Spleen (tissue), 11 donors: ENCODE results near the gene LRRC56. TPM values are rescaled to one million over a fixed set of nuclear protein-coding genes. Genes with fewer than 3 reads are reported as not detected.
A peak's percentile ranks its signal among the peaks of the same experiment; 100 is the strongest.

Experiments
- DNase-seq: peaks from one replicate; pipeline ENCODE4 v3.0.0-alpha.2; 2020
- H3K27ac ChIP-seq, 8 donors: fragments of 200-600 bp; sonication (generic) in 7 of 8; 1 replicate in 4 of 8; 2 replicates in 4 of 8; pipeline versions ENCODE4 v1.5.0 to v1.8.0; 2016 to 2021; ENCODE audit warnings: inconsistent platforms in 4 of 8, mild to moderate bottlenecking in 4 of 8, moderate library complexity in 1 of 8
- H3K27me3 ChIP-seq, 7 donors: fragments of 200-600 bp; sonication (generic) in 6 of 7; replicated peaks in 1 of 7; 1 replicate in 4 of 7; 2 replicates in 3 of 7; pipeline versions ENCODE4 v1.5.0 to v1.8.0; 2016 to 2021; ENCODE audit warnings: inconsistent platforms in 3 of 7, mild to moderate bottlenecking in 1 of 7
- H3K36me3 ChIP-seq, 6 donors: fragments of 200-600 bp; sonication (generic) in 5 of 6; 1 replicate in 4 of 6; 2 replicates in 2 of 6; pipeline versions ENCODE4 v1.5.0 to v1.8.0; 2016 to 2021; ENCODE audit warnings: inconsistent platforms in 2 of 6
- H3K4me1 ChIP-seq, 6 donors: fragments of 200-600 bp; sonication (generic) in 5 of 6; 1 replicate in 3 of 6; 2 replicates in 3 of 6; pipeline versions ENCODE4 v1.5.0 to v1.8.0; 2016 to 2021; ENCODE audit warnings: inconsistent platforms in 3 of 6
- H3K4me3 ChIP-seq, 8 donors: fragments of 200-600 bp; sonication (generic) in 7 of 8; 1 replicate in 4 of 8; 2 replicates in 4 of 8; pipeline versions ENCODE4 v1.5.0 to v1.8.0; 2016 to 2021; ENCODE audit warnings: inconsistent platforms in 4 of 8, mild to moderate bottlenecking in 4 of 8, moderate library complexity in 2 of 8
- H3K9me3 ChIP-seq, 8 donors: fragments of 200-600 bp; sonication (generic) in 7 of 8; 1 replicate in 4 of 8; 2 replicates in 4 of 8; pipeline versions ENCODE4 v1.5.0 to v1.8.0; 2016 to 2021; ENCODE audit warnings: inconsistent platforms in 4 of 8
- POLR2A ChIP-seq, 3 donors: fragments of 450-650 bp; IDR thresholded peaks; one replicate each; pipeline ENCODE4 v1.5.1; 2017; ENCODE audit warnings: antibody characterized with exemption in 3 of 3, mild to moderate bottlenecking in 1 of 3
- POLR2AphosphoS5 ChIP-seq, 3 donors: sonication (generic); formaldehyde crosslinking; IDR thresholded peaks; one replicate each; pipeline ENCODE4 v1.5.1; 2017; ENCODE audit warnings: antibody characterized with exemption in 3 of 3
- WGBS, 5 donors: extraction: QIAGEN DNeasy Blood & Tissue Kit in 3 of 5; methylation state at CpG; one replicate each; pipeline versions ENCODE4 v1.1.5 to v1.1.7; 2013 to 2018; 5-methylcytosine and 5-hydroxymethylcytosine counted together
- intact Hi-C: fragments of 100-400 bp; cut with DNase I; formaldehyde crosslinking; loops from one replicate; pipeline ENCODE4 v1.15.0; 2023; ENCODE audit warnings: low total_unique reads
- polyA plus RNA-seq, 3 donors: library from polyadenylated mRNA; stranded (reverse); fragments of 200-250 nt; gene quantifications; one replicate each; pipeline ENCODE4 v1.2.1, GENCODE V29; 2013
- total RNA-seq, 7 donors: library from RNA; depleted of rRNA in 3 of 7; stranded (reverse); fragments of >200 nt in 3 of 7; fragmentation: NEBNext Ultra II Directional in 4 of 7; extraction: Animal tissue kit (Norgen Biotek cat#: 25700) in 4 of 7; gene quantifications; one replicate each; pipeline versions ENCODE4 v1.1.0 to v1.2.1, GENCODE V29; 2016 to 2021
- TF ChIP-seq, protein P1 (sequence below), 11 experiments: fragments of 200-600 bp in 7 of 11; fragments of 450-650 bp in 4 of 11; sonication (generic) in 4 of 11; IDR thresholded peaks in 8 of 11; conservative IDR thresholded peaks in 3 of 11; 1 replicate in 7 of 11; 2 replicates in 4 of 11; pipeline versions ENCODE4 v1.4.0 to v1.8.0; 2016 to 2021; ENCODE audit warnings: antibody characterized with exemption in 11 of 11, inconsistent platforms in 4 of 11, mild to moderate bottlenecking in 1 of 11
- donor health status: healthy with polysubstance abuse.
- donor health status: DM: no; HTN: no; CAD: no; lungs with moderate emphysema.
- donor health status: DM: no; HTN: no; CAD: no.
- donor health status: Bipolar disorder and iron deficiency.
- donor health status: healthy.
- donor health status: DM: no; HTN: no; CAD: no.
- donor health status: DM: yes; HTN: yes; CAD: no.

Gene LRRC56
- total and polyA plus RNA-seq, 10 donors = 1.0 to 4.6 (median 2.3) TPM

DNA sequence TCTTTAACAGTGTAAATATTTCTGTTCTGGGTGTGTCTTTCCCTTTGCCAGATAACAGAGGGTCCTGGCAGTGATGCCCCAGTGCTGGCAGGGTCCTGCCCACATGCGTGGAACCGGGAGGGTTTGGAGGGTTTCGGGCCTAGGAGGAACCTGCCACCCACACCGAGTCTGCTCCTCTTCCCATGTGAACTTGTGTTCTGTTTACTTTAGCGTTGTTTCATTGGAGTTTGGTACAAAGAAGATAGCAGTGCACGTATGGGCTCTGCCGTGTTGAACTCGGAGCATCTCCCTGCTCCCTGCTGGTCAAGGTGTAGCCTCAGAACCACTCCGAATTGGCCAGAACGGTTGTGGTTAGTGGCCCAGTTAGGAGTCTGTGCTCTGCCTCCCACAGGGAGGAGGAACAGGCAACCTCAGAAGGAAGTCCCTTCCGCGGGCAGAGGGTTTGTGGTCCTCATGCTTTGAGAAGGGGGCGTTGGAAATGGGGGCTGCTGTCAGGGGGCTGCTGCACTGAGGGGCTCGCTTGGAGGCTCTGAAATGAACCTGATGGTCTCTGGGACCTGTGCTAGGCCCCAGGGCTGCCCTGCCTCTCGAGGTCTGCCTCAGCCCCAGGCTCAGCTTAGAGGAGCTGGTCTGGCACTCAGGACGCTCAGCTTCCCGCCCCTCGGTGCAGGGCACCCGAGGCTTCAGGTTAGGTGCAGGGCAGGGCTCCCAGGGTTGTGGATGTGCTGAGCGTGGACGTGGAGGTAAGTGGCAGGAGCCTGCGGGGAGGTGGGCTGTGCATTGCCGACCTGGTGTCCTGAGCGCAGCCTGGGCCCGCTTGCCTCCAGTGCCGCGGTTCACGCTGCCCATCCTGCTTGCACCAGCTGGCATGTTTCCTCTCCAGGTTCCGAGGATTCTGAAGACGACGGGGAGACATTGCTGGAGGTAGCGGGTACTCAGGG, 49.3 kb downstream of the LRRC56 start:
- H3K36me3 ChIP-seq = peaks cover 0 to 97% (median 89%) of the 10 kb centered on the region in 6 donors
- intact Hi-C loops = no loop called here
- 85 to 92% (median 89%) methylated on average over 27 to 32 of the region's 32 CpGs for WGBS, 5 donors
- H3K4me1 ChIP-seq = peaks cover 0 to 35% (median 13%) of the 10 kb centered on the region in 6 donors
- peak overlapping the region in 1 of 8 donors; percentile 50 for H3K27ac ChIP-seq
- DNase-seq = no peak
- no peak overlapping the region for H3K4me3 ChIP-seq
- TF ChIP-seq, protein P1, sequence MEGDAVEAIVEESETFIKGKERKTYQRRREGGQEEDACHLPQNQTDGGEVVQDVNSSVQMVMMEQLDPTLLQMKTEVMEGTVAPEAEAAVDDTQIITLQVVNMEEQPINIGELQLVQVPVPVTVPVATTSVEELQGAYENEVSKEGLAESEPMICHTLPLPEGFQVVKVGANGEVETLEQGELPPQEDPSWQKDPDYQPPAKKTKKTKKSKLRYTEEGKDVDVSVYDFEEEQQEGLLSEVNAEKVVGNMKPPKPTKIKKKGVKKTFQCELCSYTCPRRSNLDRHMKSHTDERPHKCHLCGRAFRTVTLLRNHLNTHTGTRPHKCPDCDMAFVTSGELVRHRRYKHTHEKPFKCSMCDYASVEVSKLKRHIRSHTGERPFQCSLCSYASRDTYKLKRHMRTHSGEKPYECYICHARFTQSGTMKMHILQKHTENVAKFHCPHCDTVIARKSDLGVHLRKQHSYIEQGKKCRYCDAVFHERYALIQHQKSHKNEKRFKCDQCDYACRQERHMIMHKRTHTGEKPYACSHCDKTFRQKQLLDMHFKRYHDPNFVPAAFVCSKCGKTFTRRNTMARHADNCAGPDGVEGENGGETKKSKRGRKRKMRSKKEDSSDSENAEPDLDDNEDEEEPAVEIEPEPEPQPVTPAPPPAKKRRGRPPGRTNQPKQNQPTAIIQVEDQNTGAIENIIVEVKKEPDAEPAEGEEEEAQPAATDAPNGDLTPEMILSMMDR (IDR thresholded peaks at IDR 0.05 in 8 of 11, conservative IDR thresholded peaks at IDR 0.05 in 3 of 11) = no peak
- TF ChIP-seq POLR2A (IDR thresholded peaks at IDR 0.05) (no peak), POLR2AphosphoS5 (IDR thresholded peaks at IDR 0.05) (peak in 1 of 3 donors; percentile 47)
- no peaks in the 10 kb centered on the region for H3K27me3 ChIP-seq
- no peaks in the 10 kb centered on the region for H3K9me3 ChIP-seq

DNA sequence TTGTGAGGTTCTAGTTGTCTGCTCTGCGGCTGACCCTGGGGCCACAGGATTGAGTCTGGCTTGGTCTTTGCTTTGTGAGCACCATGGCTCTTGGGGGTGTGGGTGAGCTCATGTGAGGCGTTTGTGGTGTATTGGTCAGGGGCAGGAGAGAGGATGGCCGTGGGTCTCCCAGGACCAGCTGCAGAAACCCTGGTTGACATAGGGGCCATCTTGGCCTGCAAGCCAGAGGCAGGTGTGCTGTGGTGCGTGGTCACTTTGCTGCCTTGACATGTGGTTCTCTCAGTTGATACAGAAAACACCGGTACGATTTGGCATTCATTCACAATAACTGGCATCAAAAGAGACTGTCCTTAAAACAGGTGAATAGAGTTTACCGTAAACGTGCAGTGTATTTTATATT, 50.2 kb downstream of the LRRC56 start:
- Histone ChIP-seq H3K27ac (peak overlapping the region in 5 of 8 donors; percentile 1 to 75 (median 50)), H3K4me1 (peaks cover 0 to 29% (median 11%) of the 10 kb centered on the region in 6 donors), H3K27me3 (no peaks in the 10 kb centered on the region), H3K9me3 (no peaks in the 10 kb centered on the region), H3K4me3 (no peak overlapping the region), H3K36me3 (peaks cover 1 to 97% (median 88%) of the 10 kb centered on the region in 6 donors)
- TF ChIP-seq POLR2AphosphoS5 (IDR thresholded peaks at IDR 0.05) (no peak), POLR2A (IDR thresholded peaks at IDR 0.05) (no peak)
- TF ChIP-seq, protein P1 (IDR thresholded peaks at IDR 0.05 in 8 of 11, conservative IDR thresholded peaks at IDR 0.05 in 3 of 11) = no peak
- intact Hi-C loops = no loop called here
- no peak for DNase-seq
- 79 to 85% (median 83%) methylated on average over 7 to 8 of the region's 8 CpGs for WGBS, 5 donors

GRCh38 chr11:587978-588380, 50.7 kb downstream of the LRRC56 start:
- Histone ChIP-seq H3K4me1 (peaks cover 0 to 29% (median 11%) of the 10 kb centered on the region in 6 donors), H3K36me3 (peaks cover 5 to 97% (median 89%) of the 10 kb centered on the region in 6 donors), H3K4me3 (no peak overlapping the region), H3K27ac (peak overlapping the region in 5 of 8 donors; percentile 1 to 75 (median 50)), H3K9me3 (no peaks in the 10 kb centered on the region), H3K27me3 (no peaks in the 10 kb centered on the region)
- TF ChIP-seq, protein P1 (IDR thresholded peaks at IDR 0.05 in 8 of 11, conservative IDR thresholded peaks at IDR 0.05 in 3 of 11) = no peak
- no peak for TF ChIP-seq POLR2AphosphoS5 (IDR thresholded peaks at IDR 0.05)
- no peak for TF ChIP-seq POLR2A (IDR thresholded peaks at IDR 0.05)
- 31 to 63% (median 48%) methylated on average over 6 of the region's 6 CpGs for WGBS, 5 donors
- no peak for DNase-seq
- intact Hi-C loops = no loop called here

DNA sequence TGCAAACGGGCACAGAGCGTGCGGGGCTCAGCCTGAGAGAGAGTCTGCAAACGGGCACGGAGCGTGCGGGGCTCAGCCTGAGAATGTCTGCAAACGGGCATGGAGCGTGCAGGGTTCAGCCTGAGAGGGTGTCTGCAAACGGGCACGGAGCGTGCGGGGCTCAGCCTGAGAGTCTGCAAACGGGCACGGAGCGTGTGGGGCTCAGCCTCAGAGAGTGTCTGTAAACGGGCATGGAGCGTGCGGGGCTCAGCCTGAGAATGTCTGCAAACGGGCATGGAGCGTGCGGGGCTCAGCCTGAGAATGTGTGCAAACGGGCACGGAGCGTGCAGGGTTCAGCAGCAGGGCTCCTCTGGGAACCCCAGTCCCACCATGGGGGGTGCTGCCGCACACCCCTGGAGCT, 52.5 kb downstream of the LRRC56 start:
- peaks cover 6 to 97% (median 89%) of the 10 kb centered on the region in 6 donors for H3K36me3 ChIP-seq
- intact Hi-C loops = no loop called here

More for the DNA sequence above, 52.5 kb downstream of the LRRC56 start:
- no peaks in the 10 kb centered on the region for H3K27me3 ChIP-seq
- no peak overlapping the region for H3K27ac ChIP-seq
- H3K4me1 ChIP-seq = peaks cover 0 to 29% (median 11%) of the 10 kb centered on the region in 6 donors
- TF ChIP-seq, protein P1 (IDR thresholded peaks at IDR 0.05 in 8 of 11, conservative IDR thresholded peaks at IDR 0.05 in 3 of 11) = no peak
- TF ChIP-seq POLR2AphosphoS5 (IDR thresholded peaks at IDR 0.05) (no peak), POLR2A (IDR thresholded peaks at IDR 0.05) (no peak)
- DNase-seq = no peak
- no peaks in the 10 kb centered on the region for H3K9me3 ChIP-seq
- WGBS, 5 donors = 93 to 96% (median 95%) methylated on average over 25 to 26 of the region's 26 CpGs
- H3K4me3 ChIP-seq = no peak overlapping the region
